Inflammatory macrophage (primary cell): ENCODE measurements around the gene AGAP4.
"Not testable (repeated sequence)": the region's sequence is repeated elsewhere in the genome, so short reads cannot be mapped to it uniquely, and the experiment has no call there.

ENCODE experiments used
- DNase-seq, 2 donors: peaks; one replicate each; pipeline ENCODE4 v3.0.0-alpha.2; 2020 to 2022
- total RNA-seq, 18 experiments: gene quantifications; one replicate each; lab custom pipeline; 2026; ENCODE audit warnings: mixed read lengths in 6 of 18, inconsistent platforms in 2 of 18; lab: John Stamatoyannopoulos, UW

AGAP4 gene
- total RNA-seq = 0.44 to 3.0 (median 1.7) reads per million in 18 experiments

GRCh38 chr10:45847400-45847799, at the start of gene AGAP4:
TSS of gene AGAP4 (minus strand) at chr10:45847500. CDS start at chr10:45847347, 153 bp downstream.
- not testable (repeated sequence) for DNase-seq

- DNase-seq = not testable (repeated sequence)
Measured at GRCh38 chr10:45890721-45891120, 43.4 kb upstream of the AGAP4 start.

- DNase-seq = not testable (repeated sequence)
Measured at GRCh38 chr10:45889539-45890230, 42.4 kb upstream of the AGAP4 start.

- DNase-seq = not testable (repeated sequence)
Measured at GRCh38 chr10:45882880-45883279, 35.6 kb upstream of the AGAP4 start.

- not testable (repeated sequence) for DNase-seq
Measured at GRCh38 chr10:45865404-45865803, 18.1 kb upstream of the AGAP4 start.

- not testable (repeated sequence) for DNase-seq
Measured at GRCh38 chr10:45864264-45864663, 17.0 kb upstream of the AGAP4 start.

GRCh38 chr10:45863632-45864031, 16.3 kb upstream of the AGAP4 start:
- DNase-seq = not testable (repeated sequence)

GRCh38 chr10:45857931-45858330, 10.6 kb upstream of the AGAP4 start:
- DNase-seq = not testable (repeated sequence)

- DNase-seq = peak in 1 of 2 donors; percentile 32
Measured at GRCh38 chr10:45848467-45848866, 1.2 kb upstream of the AGAP4 start.

- not testable (repeated sequence) for DNase-seq
Measured at GRCh38 chr10:45822918-45823317, 24.4 kb downstream of the AGAP4 start.

- DNase-seq = peak in 1 of 2 donors; percentile 31
Measured at GRCh38 chr10:45820107-45820830, 27.0 kb downstream of the AGAP4 start.

GRCh38 chr10:45819552-45819951, 27.7 kb downstream of the AGAP4 start:
- no peak for DNase-seq

GRCh38 chr10:45817912-45818311, 29.4 kb downstream of the AGAP4 start:
- no peak for DNase-seq

- DNase-seq = no peak
Measured at GRCh38 chr10:45817130-45817859, 30.0 kb downstream of the AGAP4 start.

- DNase-seq = not testable (repeated sequence)
Measured at GRCh38 chr10:45814146-45814545, 33.2 kb downstream of the AGAP4 start.

- not testable (repeated sequence) for DNase-seq
Measured at GRCh38 chr10:45812959-45813358, 34.3 kb downstream of the AGAP4 start.

- peak; percentile 10 to 28 for DNase-seq
Measured at GRCh38 chr10:45811075-45811474, 36.2 kb downstream of the AGAP4 start.

GRCh38 chr10:45809837-45810236, 37.5 kb downstream of the AGAP4 start:
- DNase-seq = no peak

GRCh38 chr10:45804996-45805395, 42.3 kb downstream of the AGAP4 start:
- DNase-seq = not testable (repeated sequence)

- peak; percentile 19 to 51 for DNase-seq
Measured at GRCh38 chr10:45803060-45804010, 44.0 kb downstream of the AGAP4 start.

- DNase-seq = not testable (repeated sequence)
Measured at GRCh38 chr10:45794761-45795160, 52.5 kb downstream of the AGAP4 start.
